ENCODE measurements around the gene ICAM4.
"Not testable (repeated sequence)": the region's sequence is repeated elsewhere in the genome, so short reads cannot be mapped to it uniquely, and the experiment has no call there.

Gene ICAM4

DNA sequence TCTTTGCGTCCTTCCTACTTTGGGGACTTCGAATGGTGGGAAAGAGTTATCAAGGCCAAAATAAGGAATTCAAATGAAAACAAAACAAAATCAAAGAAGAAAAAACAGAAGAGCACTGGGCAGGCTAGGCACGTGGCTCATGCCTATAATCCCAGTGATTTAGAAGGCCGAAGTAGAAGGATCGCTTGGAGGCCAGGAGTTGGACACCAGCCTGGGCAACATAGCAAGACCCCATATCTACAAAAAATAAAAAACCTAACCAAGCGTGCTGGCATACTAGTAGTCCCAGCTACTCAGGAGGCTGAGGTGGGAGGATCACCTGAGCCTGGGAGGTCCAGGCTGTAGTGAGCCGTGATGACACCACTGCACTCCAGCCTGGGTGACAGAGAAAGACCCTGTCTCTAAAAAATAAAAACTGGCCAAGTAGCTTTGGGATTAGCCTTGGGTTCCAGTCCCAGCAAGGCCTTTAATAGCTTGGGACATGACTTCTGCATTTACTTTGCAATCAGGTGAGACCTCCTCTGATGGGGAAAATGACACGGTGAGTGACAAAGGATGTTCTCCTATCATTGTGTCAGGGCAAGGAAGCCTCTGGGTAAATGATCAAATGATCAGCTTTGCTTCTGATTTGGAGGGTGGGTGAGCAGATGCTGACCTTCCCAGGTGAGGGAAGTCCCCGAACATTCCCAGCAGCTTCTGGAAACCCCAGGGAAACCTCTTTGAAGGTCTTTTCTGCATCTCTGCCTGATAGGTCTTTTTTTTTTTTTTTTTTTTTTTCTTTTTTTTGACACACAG lies 8.8 kb upstream of the ICAM4 start:
- DNase-seq (ENCODE audit: low read depth): no peak
- in situ Hi-C loops (cut with HindIII; ENCODE audit: low sequenced_read_pairs): no loop called here
- TF ChIP-seq, protein P1, sequence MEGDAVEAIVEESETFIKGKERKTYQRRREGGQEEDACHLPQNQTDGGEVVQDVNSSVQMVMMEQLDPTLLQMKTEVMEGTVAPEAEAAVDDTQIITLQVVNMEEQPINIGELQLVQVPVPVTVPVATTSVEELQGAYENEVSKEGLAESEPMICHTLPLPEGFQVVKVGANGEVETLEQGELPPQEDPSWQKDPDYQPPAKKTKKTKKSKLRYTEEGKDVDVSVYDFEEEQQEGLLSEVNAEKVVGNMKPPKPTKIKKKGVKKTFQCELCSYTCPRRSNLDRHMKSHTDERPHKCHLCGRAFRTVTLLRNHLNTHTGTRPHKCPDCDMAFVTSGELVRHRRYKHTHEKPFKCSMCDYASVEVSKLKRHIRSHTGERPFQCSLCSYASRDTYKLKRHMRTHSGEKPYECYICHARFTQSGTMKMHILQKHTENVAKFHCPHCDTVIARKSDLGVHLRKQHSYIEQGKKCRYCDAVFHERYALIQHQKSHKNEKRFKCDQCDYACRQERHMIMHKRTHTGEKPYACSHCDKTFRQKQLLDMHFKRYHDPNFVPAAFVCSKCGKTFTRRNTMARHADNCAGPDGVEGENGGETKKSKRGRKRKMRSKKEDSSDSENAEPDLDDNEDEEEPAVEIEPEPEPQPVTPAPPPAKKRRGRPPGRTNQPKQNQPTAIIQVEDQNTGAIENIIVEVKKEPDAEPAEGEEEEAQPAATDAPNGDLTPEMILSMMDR (IDR thresholded peaks at IDR 0.05; ENCODE audit: low read depth, low read length, missing control alignments): no peak
- H3K4me3 ChIP-seq (ENCODE audit: low read depth, low read length): no peak overlapping the region

DNA sequence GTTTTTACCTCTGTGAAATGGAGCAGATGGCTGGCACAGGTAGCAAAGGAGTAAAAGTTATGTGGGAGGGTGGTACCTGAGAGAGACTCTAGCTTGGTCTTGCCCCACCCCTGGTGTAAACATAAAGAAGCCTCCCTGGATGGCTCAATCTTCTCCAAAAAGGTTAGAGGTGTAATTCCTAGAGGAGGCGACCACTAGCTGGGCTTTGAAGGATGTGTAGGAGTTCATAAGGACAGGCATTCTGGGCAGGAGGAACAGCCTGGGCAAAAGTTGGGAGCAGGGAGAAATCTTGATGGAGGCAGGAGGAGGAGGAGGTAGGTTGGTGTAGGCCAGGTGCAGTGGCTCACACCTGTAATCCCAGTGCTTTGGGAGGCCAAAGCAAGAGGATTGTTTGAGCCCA lies 7.8 kb upstream of the ICAM4 start:
- TF ChIP-seq, protein P1 (IDR thresholded peaks at IDR 0.05; ENCODE audit: low read depth, low read length, missing control alignments): no peak
- no peak for DNase-seq (ENCODE audit: low read depth)
- no peak overlapping the region for H3K4me3 ChIP-seq (ENCODE audit: low read depth, low read length)
- in situ Hi-C loops (cut with HindIII; ENCODE audit: low sequenced_read_pairs): no loop called here

- in situ Hi-C loops (cut with HindIII; ENCODE audit: low sequenced_read_pairs): loop anchor here (10.0 kb wide), 1 partner anchor 125 kb away; the partner anchor contains the start of gene CDC37
- TF ChIP-seq, protein P1 (IDR thresholded peaks at IDR 0.05; ENCODE audit: low read depth, low read length, missing control alignments): no peak
- no peak for DNase-seq (ENCODE audit: low read depth)
- H3K4me3 ChIP-seq (ENCODE audit: low read depth, low read length): no peak overlapping the region
These were observed 6.9 kb upstream of the ICAM4 start for GRCh38 chr19:10279737-10280442.

DNA sequence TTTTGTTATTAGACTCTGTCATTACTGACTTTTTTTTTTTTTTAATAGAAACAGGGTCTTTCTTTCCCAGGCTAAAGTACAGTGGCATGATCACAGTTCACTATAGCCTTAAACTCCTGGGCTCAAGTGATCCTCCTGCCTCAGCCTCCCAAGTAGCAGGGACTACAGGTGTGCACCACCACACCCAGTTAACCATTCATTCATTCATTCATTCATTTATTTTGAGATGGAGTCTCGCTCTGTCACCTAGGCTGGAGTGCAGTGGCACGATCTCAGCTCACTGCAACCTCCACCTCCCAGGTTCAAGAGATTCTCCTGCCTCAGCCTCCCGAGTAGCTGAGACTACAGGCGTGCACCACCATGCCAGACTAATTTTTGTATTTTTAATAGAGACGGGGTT lies 4.7 kb upstream of the ICAM4 start:
- H3K4me3 ChIP-seq (ENCODE audit: low read depth, low read length); DNase-seq (ENCODE audit: low read depth): not testable (repeated sequence)
- in situ Hi-C loops (cut with HindIII; ENCODE audit: low sequenced_read_pairs): loop anchor here (10.0 kb wide), 1 partner anchor 123 kb away; the partner anchor contains the start of gene CDC37

GRCh38 chr19:10283301-10284064 lies 3.3 kb upstream of the ICAM4 start:
- DNase-seq (ENCODE audit: low read depth): no peak
- in situ Hi-C loops (cut with HindIII; ENCODE audit: low sequenced_read_pairs): loop anchor here (10.0 kb wide), 1 partner anchor 121 kb away; the partner anchor contains the start of gene CDC37
- TF ChIP-seq, protein P1 (IDR thresholded peaks at IDR 0.05; ENCODE audit: low read depth, low read length, missing control alignments): no peak
- no peak overlapping the region for H3K4me3 ChIP-seq (ENCODE audit: low read depth, low read length)

- in situ Hi-C loops (cut with HindIII; ENCODE audit: low sequenced_read_pairs): loop anchor here (10.0 kb wide), 1 partner anchor 120 kb away; the partner anchor contains the start of gene CDC37
- H3K4me3 ChIP-seq (ENCODE audit: low read depth, low read length): no peak overlapping the region
- DNase-seq (ENCODE audit: low read depth): no peak
- TF ChIP-seq, protein P1 (IDR thresholded peaks at IDR 0.05; ENCODE audit: low read depth, low read length, missing control alignments): no peak
These were observed 2.4 kb upstream of the ICAM4 start for GRCh38 chr19:10284065-10284959.

Measured in astrocyte of the cerebellum (primary cell).